Spleen (tissue), 7 donors: ENCODE data around the gene CTNNA1.
A peak's percentile ranks its signal among the peaks of the same experiment; 100 is the strongest.

ENCODE experiments used
- POLR2A ChIP-seq, 3 donors: fragments of 450-650 bp; IDR thresholded peaks; one replicate each; pipeline ENCODE4 v1.5.1; 2017; ENCODE audit warnings: antibody characterized with exemption in 3 of 3, mild to moderate bottlenecking in 1 of 3
- POLR2AphosphoS5 ChIP-seq, 3 donors: sonication (generic); formaldehyde crosslinking; IDR thresholded peaks; one replicate each; pipeline ENCODE4 v1.5.1; 2017; ENCODE audit warnings: antibody characterized with exemption in 3 of 3
- TF ChIP-seq, protein P1 (sequence below), 11 experiments: fragments of 200-600 bp in 7 of 11; fragments of 450-650 bp in 4 of 11; sonication (generic) in 4 of 11; IDR thresholded peaks in 8 of 11; conservative IDR thresholded peaks in 3 of 11; 1 replicate in 7 of 11; 2 replicates in 4 of 11; pipeline versions ENCODE4 v1.4.0 to v1.8.0; 2016 to 2021; ENCODE audit warnings: antibody characterized with exemption in 11 of 11, inconsistent platforms in 4 of 11, mild to moderate bottlenecking in 1 of 11
- donor health status: DM: no; HTN: no; CAD: no; lungs with moderate emphysema.
- donor health status: DM: no; HTN: no; CAD: no.
- donor health status: DM: no; HTN: no; CAD: no.

- TF ChIP-seq, protein P1, sequence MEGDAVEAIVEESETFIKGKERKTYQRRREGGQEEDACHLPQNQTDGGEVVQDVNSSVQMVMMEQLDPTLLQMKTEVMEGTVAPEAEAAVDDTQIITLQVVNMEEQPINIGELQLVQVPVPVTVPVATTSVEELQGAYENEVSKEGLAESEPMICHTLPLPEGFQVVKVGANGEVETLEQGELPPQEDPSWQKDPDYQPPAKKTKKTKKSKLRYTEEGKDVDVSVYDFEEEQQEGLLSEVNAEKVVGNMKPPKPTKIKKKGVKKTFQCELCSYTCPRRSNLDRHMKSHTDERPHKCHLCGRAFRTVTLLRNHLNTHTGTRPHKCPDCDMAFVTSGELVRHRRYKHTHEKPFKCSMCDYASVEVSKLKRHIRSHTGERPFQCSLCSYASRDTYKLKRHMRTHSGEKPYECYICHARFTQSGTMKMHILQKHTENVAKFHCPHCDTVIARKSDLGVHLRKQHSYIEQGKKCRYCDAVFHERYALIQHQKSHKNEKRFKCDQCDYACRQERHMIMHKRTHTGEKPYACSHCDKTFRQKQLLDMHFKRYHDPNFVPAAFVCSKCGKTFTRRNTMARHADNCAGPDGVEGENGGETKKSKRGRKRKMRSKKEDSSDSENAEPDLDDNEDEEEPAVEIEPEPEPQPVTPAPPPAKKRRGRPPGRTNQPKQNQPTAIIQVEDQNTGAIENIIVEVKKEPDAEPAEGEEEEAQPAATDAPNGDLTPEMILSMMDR (IDR thresholded peaks at IDR 0.05 in 8 of 11, conservative IDR thresholded peaks at IDR 0.05 in 3 of 11) = no peak
- TF ChIP-seq POLR2A (IDR thresholded peaks at IDR 0.05) = no peak
- peak in 1 of 3 donors; percentile 1 for TF ChIP-seq POLR2AphosphoS5 (IDR thresholded peaks at IDR 0.05)
These were observed 190.5 kb downstream of the CTNNA1 start for GRCh38 chr5:138943599-138944173.
